Measurements from ENCODE around the gene CBX3.
"Not testable (repeated sequence)": the region's sequence is repeated elsewhere in the genome, so short reads cannot be mapped to it uniquely, and the experiment has no call there.

CBX3 gene

GRCh38 chr7:26200444-26201246 lies 900 bp upstream of the CBX3 start, which contains the start of gene HNRNPA2B1:
Gene HNRNPA2B1 (minus strand): TSS chr7:26200746. CDS start chr7:26200577, 169 bp downstream.
- DNase-seq (ENCODE audit: low read depth in 2 of 2, low spot score in 1 of 2): peak; percentile 95 to 98

GRCh38 chr7:26202019-26202990 lies 760 bp downstream of the CBX3 start:
- DNase-seq (ENCODE audit: low read depth in 2 of 2, low spot score in 1 of 2): peak; percentile 20 to 37

- DNase-seq (ENCODE audit: low read depth in 2 of 2, low spot score in 1 of 2): no peak
These were observed 1.5 kb downstream of the CBX3 start for GRCh38 chr7:26203016-26203415.

- DNase-seq (ENCODE audit: low read depth in 2 of 2, low spot score in 1 of 2): no peak
These were observed 6.5 kb downstream of the CBX3 start for GRCh38 chr7:26208040-26208439.

GRCh38 chr7:26212921-26213718 lies 11.6 kb downstream of the CBX3 start:
- DNase-seq (ENCODE audit: low read depth in 2 of 2, low spot score in 1 of 2): no peak

GRCh38 chr7:26213807-26214515 lies 12.4 kb downstream of the CBX3 start:
- DNase-seq (ENCODE audit: low read depth in 2 of 2, low spot score in 1 of 2): no peak

- no peak for DNase-seq (ENCODE audit: low read depth in 2 of 2, low spot score in 1 of 2)
These were observed 14.5 kb downstream of the CBX3 start for GRCh38 chr7:26216049-26216448.

- no peak for DNase-seq (ENCODE audit: low read depth in 2 of 2, low spot score in 1 of 2)
These were observed 22.8 kb downstream of the CBX3 start for GRCh38 chr7:26224359-26224758.

- DNase-seq (ENCODE audit: low read depth in 2 of 2, low spot score in 1 of 2): no peak
These were observed 26.4 kb downstream of the CBX3 start for GRCh38 chr7:26227987-26228386.

- no peak for DNase-seq (ENCODE audit: low read depth in 2 of 2, low spot score in 1 of 2)
These were observed 32.5 kb downstream of the CBX3 start for GRCh38 chr7:26233902-26234511.

GRCh38 chr7:26237035-26237807 lies 35.7 kb downstream of the CBX3 start:
- DNase-seq (ENCODE audit: low read depth in 2 of 2, low spot score in 1 of 2): no peak

GRCh38 chr7:26238032-26238431 lies 36.5 kb downstream of the CBX3 start:
- no peak for DNase-seq (ENCODE audit: low read depth in 2 of 2, low spot score in 1 of 2)

- no peak for DNase-seq (ENCODE audit: low read depth in 2 of 2, low spot score in 1 of 2)
These were observed 43.6 kb downstream of the CBX3 start for GRCh38 chr7:26245150-26245549.

- DNase-seq (ENCODE audit: low read depth in 2 of 2, low spot score in 1 of 2): no peak
These were observed 48.7 kb downstream of the CBX3 start for GRCh38 chr7:26250239-26250638.

GRCh38 chr7:26261866-26262265 lies 60.3 kb downstream of the CBX3 start:
- not testable (repeated sequence) for DNase-seq (ENCODE audit: low read depth in 2 of 2, low spot score in 1 of 2)

Data from stimulated activated CD8-positive, alpha-beta memory T cell treated with anti-CD3 and anti-CD28 coated beads, Interleukin-4, amount 100 ng/mL, for 4 hours (primary cell).